ENCODE data around the gene WASF3.

The WASF3 gene

DNA sequence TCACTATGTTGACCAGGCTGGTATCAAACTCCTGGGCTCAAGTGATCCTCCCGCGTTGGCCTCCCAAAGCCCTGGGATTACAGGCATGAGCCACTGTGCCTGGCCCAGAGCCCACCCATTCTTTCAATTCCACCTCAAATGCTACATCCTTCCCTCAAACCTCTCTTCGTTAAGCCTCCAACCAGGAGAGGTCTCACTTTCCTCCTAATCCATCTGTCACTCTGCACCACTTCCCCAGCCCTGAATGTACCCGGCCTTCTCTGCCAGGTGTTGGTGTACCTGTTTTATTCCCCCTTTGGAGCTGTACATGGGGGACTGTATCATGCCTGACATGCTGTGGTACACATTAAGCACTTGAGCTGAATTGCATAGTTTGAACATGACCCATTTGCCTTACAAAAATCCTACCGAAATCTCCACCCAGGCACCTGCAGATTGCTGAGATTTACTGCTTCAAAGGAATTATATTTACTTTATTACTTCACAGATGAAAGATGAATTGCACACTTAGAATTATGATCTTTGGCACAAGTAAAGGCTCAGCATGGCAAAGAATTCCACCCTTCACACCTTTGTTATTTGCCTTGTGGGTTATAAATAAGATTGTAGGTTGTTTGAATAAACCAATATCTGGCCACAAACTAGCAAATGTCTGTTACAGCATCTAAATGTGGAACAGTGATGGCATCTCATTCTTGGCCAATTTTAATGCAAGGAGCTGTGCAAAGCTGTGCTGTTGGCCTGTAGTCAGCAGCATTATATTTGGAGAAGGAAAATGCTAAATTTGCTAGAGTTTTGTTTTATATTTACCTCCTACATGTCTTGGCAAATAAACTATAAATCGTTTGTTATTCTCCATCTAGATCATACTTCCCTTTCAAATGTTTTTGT is 15.6 kb upstream of the WASF3 start:
- TF ChIP-seq EGR1 (IDR thresholded peaks at IDR 0.05): no peak
- no peak for TF ChIP-seq FOXM1 (IDR thresholded peaks at IDR 0.05; ENCODE audit: borderline replicate concordance, low read depth)
- no peak for TF ChIP-seq USF1 (IDR thresholded peaks at IDR 0.05)
- no peak for TF ChIP-seq RAD21 (IDR thresholded peaks at IDR 0.05; ENCODE audit: low read depth)
- no peak for TF ChIP-seq ZBTB7A (IDR thresholded peaks at IDR 0.05; ENCODE audit: low read depth)
- TF ChIP-seq, protein P1, sequence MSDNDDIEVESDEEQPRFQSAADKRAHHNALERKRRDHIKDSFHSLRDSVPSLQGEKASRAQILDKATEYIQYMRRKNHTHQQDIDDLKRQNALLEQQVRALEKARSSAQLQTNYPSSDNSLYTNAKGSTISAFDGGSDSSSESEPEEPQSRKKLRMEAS (IDR thresholded peaks at IDR 0.05): no peak
- TF ChIP-seq TEAD4 (IDR thresholded peaks at IDR 0.05): no peak

DNA sequence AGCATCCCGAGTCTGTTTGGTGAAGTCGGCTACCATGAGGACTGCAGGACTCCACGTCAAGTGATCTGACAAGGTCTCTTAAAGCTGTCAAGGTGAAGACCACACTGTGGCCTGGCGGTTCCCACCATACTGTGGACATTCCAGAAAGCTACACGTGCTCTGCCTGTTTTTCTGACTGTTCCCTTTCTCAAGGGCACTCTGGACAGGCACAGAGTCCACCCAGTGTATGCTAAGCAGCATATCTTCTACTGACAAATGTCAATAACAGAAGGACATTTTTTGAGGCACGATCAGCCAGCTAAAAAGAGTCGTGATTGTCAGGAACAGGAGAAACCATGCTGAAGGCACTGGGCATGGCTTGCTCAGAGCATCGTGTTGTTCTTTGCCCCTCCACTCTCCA is 12.8 kb upstream of the WASF3 start:
- TF ChIP-seq TCF12 (IDR thresholded peaks at IDR 0.05; ENCODE audit: low read depth): no peak
- no peak for TF ChIP-seq EP300 (IDR thresholded peaks at IDR 0.05; ENCODE audit: borderline replicate concordance)
- TF ChIP-seq, protein P2, sequence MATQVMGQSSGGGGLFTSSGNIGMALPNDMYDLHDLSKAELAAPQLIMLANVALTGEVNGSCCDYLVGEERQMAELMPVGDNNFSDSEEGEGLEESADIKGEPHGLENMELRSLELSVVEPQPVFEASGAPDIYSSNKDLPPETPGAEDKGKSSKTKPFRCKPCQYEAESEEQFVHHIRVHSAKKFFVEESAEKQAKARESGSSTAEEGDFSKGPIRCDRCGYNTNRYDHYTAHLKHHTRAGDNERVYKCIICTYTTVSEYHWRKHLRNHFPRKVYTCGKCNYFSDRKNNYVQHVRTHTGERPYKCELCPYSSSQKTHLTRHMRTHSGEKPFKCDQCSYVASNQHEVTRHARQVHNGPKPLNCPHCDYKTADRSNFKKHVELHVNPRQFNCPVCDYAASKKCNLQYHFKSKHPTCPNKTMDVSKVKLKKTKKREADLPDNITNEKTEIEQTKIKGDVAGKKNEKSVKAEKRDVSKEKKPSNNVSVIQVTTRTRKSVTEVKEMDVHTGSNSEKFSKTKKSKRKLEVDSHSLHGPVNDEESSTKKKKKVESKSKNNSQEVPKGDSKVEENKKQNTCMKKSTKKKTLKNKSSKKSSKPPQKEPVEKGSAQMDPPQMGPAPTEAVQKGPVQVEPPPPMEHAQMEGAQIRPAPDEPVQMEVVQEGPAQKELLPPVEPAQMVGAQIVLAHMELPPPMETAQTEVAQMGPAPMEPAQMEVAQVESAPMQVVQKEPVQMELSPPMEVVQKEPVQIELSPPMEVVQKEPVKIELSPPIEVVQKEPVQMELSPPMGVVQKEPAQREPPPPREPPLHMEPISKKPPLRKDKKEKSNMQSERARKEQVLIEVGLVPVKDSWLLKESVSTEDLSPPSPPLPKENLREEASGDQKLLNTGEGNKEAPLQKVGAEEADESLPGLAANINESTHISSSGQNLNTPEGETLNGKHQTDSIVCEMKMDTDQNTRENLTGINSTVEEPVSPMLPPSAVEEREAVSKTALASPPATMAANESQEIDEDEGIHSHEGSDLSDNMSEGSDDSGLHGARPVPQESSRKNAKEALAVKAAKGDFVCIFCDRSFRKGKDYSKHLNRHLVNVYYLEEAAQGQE (IDR thresholded peaks at IDR 0.05; ENCODE audit: low read depth): no peak
- TF ChIP-seq YY1 (IDR thresholded peaks at IDR 0.05; ENCODE audit: low read depth): no peak
- no peak for TF ChIP-seq EGR1 (IDR thresholded peaks at IDR 0.05)
- no peak for TF ChIP-seq CEBPB (IDR thresholded peaks at IDR 0.05)
- no peak for TF ChIP-seq TEAD4 (IDR thresholded peaks at IDR 0.05)
- no peak for TF ChIP-seq TAF1 (IDR thresholded peaks at IDR 0.05; ENCODE audit: low read depth)
- TF ChIP-seq RAD21 (IDR thresholded peaks at IDR 0.05; ENCODE audit: low read depth): no peak
- TF ChIP-seq FOXM1 (IDR thresholded peaks at IDR 0.05; ENCODE audit: borderline replicate concordance, low read depth): no peak
- TF ChIP-seq USF1 (IDR thresholded peaks at IDR 0.05): no peak
- no peak for TF ChIP-seq ZBTB7A (IDR thresholded peaks at IDR 0.05; ENCODE audit: low read depth)
- TF ChIP-seq NFIC (IDR thresholded peaks at IDR 0.05): no peak
- TF ChIP-seq CREB1 (IDR thresholded peaks at IDR 0.05; ENCODE audit: low read depth): no peak
- TF ChIP-seq, protein P1 (IDR thresholded peaks at IDR 0.05): no peak

- TF ChIP-seq, protein P2 (IDR thresholded peaks at IDR 0.05; ENCODE audit: low read depth): no peak
- no peak for TF ChIP-seq USF1 (IDR thresholded peaks at IDR 0.05)
Observed at GRCh38 chr13:26548205-26548765, 9.2 kb upstream of the WASF3 start.

DNA sequence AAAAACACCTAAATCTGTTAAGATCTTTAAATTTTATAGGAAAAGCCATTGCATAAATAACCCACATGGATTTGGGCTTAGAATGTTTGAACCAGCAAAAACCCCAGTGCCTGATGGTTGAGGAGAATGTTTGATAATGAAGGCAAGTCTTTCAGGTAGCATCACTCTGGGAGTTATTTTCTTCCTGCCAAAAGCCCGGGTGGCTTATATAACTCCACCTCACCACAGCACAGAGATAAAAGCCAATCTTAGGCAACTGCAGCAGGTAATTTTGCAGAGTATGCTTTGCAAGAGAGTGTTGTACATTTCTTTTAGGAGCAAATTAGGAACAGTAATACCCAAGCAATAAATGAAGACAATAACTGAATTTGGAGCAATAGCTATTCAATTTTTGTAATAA is 7.8 kb upstream of the WASF3 start:
- TF ChIP-seq CREB1 (IDR thresholded peaks at IDR 0.05; ENCODE audit: low read depth) (no peak), EP300 (IDR thresholded peaks at IDR 0.05; ENCODE audit: borderline replicate concordance) (no peak), USF1 (IDR thresholded peaks at IDR 0.05) (no peak), CEBPB (IDR thresholded peaks at IDR 0.05) (no peak), TAF1 (IDR thresholded peaks at IDR 0.05; ENCODE audit: low read depth) (no peak), NFIC (IDR thresholded peaks at IDR 0.05) (no peak), TCF12 (IDR thresholded peaks at IDR 0.05; ENCODE audit: low read depth) (no peak), FOXM1 (IDR thresholded peaks at IDR 0.05; ENCODE audit: borderline replicate concordance, low read depth) (no peak), YY1 (IDR thresholded peaks at IDR 0.05; ENCODE audit: low read depth) (no peak), EGR1 (IDR thresholded peaks at IDR 0.05) (no peak)
- TF ChIP-seq, protein P2 (IDR thresholded peaks at IDR 0.05; ENCODE audit: low read depth): no peak

All from Ishikawa (cell line).